IMR-90 (cell line): ENCODE data around the gene CLMP. TPM values are rescaled to one million over a fixed set of nuclear protein-coding genes. Genes with fewer than 3 reads are reported as not detected.

Experiments used
- ATAC-seq: fragments of 200-7000 bp; cut with Tn5 transposase; 2 replicates; pipeline ENCODE4 v1.9.1; 2020; ENCODE audit warnings: low read depth, mild to moderate bottlenecking, moderate library complexity
- BruUV-seq: library from RNA; stranded (reverse); fragments of 400-500 nt; replicated peaks from 2 replicates; lab custom pipeline; 2021; lab: Mats Ljungman, UMichigan
- CTCF ChIA-PET: fragments of 300-600 bp; formaldehyde crosslinking; extraction: SDS; loops from one replicate; lab custom pipeline; 2021; ENCODE audit warnings: antibody characterized with exemption; lab: Yijun Ruan, JAX
- POLR2A ChIA-PET: fragments of 300-600 bp; sonication (Branson Sonifier 250); formaldehyde crosslinking; loops from one replicate; lab custom pipeline; 2022; ENCODE audit warnings: antibody characterized with exemption; ENCODE audit not compliant: unreplicated experiment; lab: Charles Lee
- DNase-seq: peaks from one replicate; pipeline ENCODE4 v3.0.0; 2013
- H2AFZ ChIP-seq: replicated peaks from 2 replicates; pipeline ENCODE3; 2013; ENCODE audit warnings: low read length, mild to moderate bottlenecking; ENCODE audit not compliant: poor library complexity
- H2AK5ac ChIP-seq: 2 replicates; pipeline ENCODE4 v1.6.1; 2013; ENCODE audit warnings: low read depth, low read length, inconsistent platforms
- H2AK9ac ChIP-seq: replicated peaks from 2 replicates; pipeline ENCODE3; 2013; ENCODE audit warnings: mild to moderate bottlenecking, low read depth, low read length, moderate library complexity; ENCODE audit not compliant: poor library complexity
- H2BK120ac ChIP-seq: 2 replicates; pipeline ENCODE4 v1.6.1; 2013; ENCODE audit warnings: low read depth, low read length, inconsistent platforms
- H2BK15ac ChIP-seq: 3 replicates; pipeline ENCODE4 v1.6.1; 2013; ENCODE audit warnings: low read depth, low read length, inconsistent platforms
- H2BK20ac ChIP-seq: 2 replicates; pipeline ENCODE4 v1.6.1; 2013; ENCODE audit warnings: low read depth, mild to moderate bottlenecking, inconsistent platforms, low read length, moderate library complexity
- H2BK5ac ChIP-seq: 2 replicates; pipeline ENCODE4 v1.6.1; 2013; ENCODE audit warnings: mild to moderate bottlenecking, low read depth, low read length, inconsistent platforms; ENCODE audit not compliant: poor library complexity, severe bottlenecking
- H3K14ac ChIP-seq: replicated peaks from 2 replicates; pipeline ENCODE4 v1.6.1; 2013; ENCODE audit warnings: low read depth, low read length, inconsistent platforms
- H3K18ac ChIP-seq: 2 replicates; pipeline ENCODE4 v1.6.1; 2013; ENCODE audit warnings: low read depth, low read length, control low read depth
- H3K23ac ChIP-seq: 2 replicates; pipeline ENCODE4 v1.6.1; 2013; ENCODE audit warnings: low read depth, low read length, inconsistent platforms
- H3K27ac ChIP-seq: 2 replicates; pipeline ENCODE4 v1.5.1; 2013; ENCODE audit warnings: mild to moderate bottlenecking, control low read depth, low read length; ENCODE audit not compliant: insufficient read depth
- H3K27me3 ChIP-seq: 2 replicates; pipeline ENCODE4 v1.6.1; 2013; ENCODE audit warnings: low read length; ENCODE audit not compliant: control insufficient read depth, insufficient read depth
- H3K36me3 ChIP-seq: 2 replicates; pipeline ENCODE4 v1.6.1; 2013; ENCODE audit warnings: low read length, mixed read lengths; ENCODE audit not compliant: control insufficient read depth, insufficient read depth
- H3K4ac ChIP-seq: 2 replicates; pipeline ENCODE4 v1.6.1; 2013; ENCODE audit warnings: low read depth, low read length, inconsistent platforms
- H3K4me1 ChIP-seq: 2 replicates; pipeline ENCODE4 v1.6.1; 2013; ENCODE audit warnings: low read length, mixed read lengths; ENCODE audit not compliant: control insufficient read depth, insufficient read depth
- H3K4me2 ChIP-seq: 2 replicates; pipeline ENCODE4 v1.6.1; 2013; ENCODE audit warnings: low read depth, mild to moderate bottlenecking, control low read depth, low read length, moderate library complexity
- H3K4me3 ChIP-seq: 2 replicates; pipeline ENCODE4 v1.5.1; 2013; ENCODE audit warnings: low read depth, mild to moderate bottlenecking, control low read depth, low read length, moderate library complexity; ENCODE audit not compliant: insufficient read depth
- H3K56ac ChIP-seq: 2 replicates; pipeline ENCODE4 v1.6.1; 2013; ENCODE audit warnings: low read length, inconsistent platforms; ENCODE audit not compliant: insufficient read depth; ENCODE audit errors: extremely low read depth
- H3K79me1 ChIP-seq, 2 experiments: 2 replicates each; pipeline ENCODE4 v1.6.1; 2013; ENCODE audit warnings: low read length in 2 of 2, inconsistent platforms in 1 of 2, low read depth in 1 of 2
- H3K9ac ChIP-seq: 2 replicates; pipeline ENCODE4 v1.6.1; 2013; ENCODE audit warnings: low read depth, low read length, control low read depth
- H3K9me1 ChIP-seq: 2 replicates; pipeline ENCODE4 v1.6.1; 2013; ENCODE audit warnings: low read length, inconsistent platforms; ENCODE audit not compliant: insufficient read depth
- H3K9me3 ChIP-seq: 2 replicates; pipeline ENCODE4 v1.6.1; 2013; ENCODE audit warnings: low read length; ENCODE audit not compliant: control insufficient read depth, insufficient read depth
- H4K20me1 ChIP-seq: 2 replicates; pipeline ENCODE4 v1.6.1; 2013; ENCODE audit warnings: low read length, inconsistent platforms; ENCODE audit not compliant: insufficient read depth
- H4K5ac ChIP-seq: 2 replicates; pipeline ENCODE4 v1.6.1; 2013; ENCODE audit warnings: mild to moderate bottlenecking, low read depth, low read length, control low read depth
- H4K8ac ChIP-seq, 2 experiments: 2 replicates each; pipeline ENCODE4 v1.6.1; 2013; ENCODE audit warnings: low read depth in 2 of 2, low read length in 2 of 2, control low read depth in 1 of 2, inconsistent platforms in 1 of 2
- H4K91ac ChIP-seq: 2 replicates; pipeline ENCODE4 v1.6.1; 2013; ENCODE audit warnings: low read depth, low read length, inconsistent platforms; ENCODE audit not compliant: insufficient read depth
- CEBPB ChIP-seq: IDR thresholded peaks from 2 replicates; pipeline ENCODE4 v1.6.1; 2012; ENCODE audit warnings: low read depth, low read length, improper control_type of control experiment
- ELK1 ChIP-seq: fragments of 150-350 bp; IDR thresholded peaks from 2 replicates; pipeline ENCODE4 v1.6.1; 2016; ENCODE audit warnings: low read depth, mild to moderate bottlenecking, low read length, moderate library complexity, borderline replicate concordance
- RFX5 ChIP-seq: IDR thresholded peaks from 2 replicates; pipeline ENCODE4 v1.8.0; 2012; ENCODE audit warnings: low read depth, mild to moderate bottlenecking, low read length, moderate library complexity
- WGBS, 2 experiments: methylation state at CpG; one replicate each; pipeline versions ENCODE4 v1.1.5 to v1.1.7; 2013; ENCODE audit warnings: missing lambda C conversion rate in 2 of 2; ENCODE audit not compliant: insufficient read length in 1 of 2; ENCODE audit errors: extremely low coverage in 2 of 2; 5-methylcytosine and 5-hydroxymethylcytosine counted together
- dilution Hi-C: fragments of 300-500 bp; cut with HindIII; formaldehyde crosslinking; loops from one replicate; pipeline ENCODE4 v1.14.3; 2018; ENCODE audit warnings: low sequenced_read_pairs; ENCODE audit not compliant: unreplicated experiment
- in situ Hi-C: fragments of 300-500 bp; cut with MboI; formaldehyde crosslinking; loops from 3 replicates; pipeline ENCODE4 v1.14.3; 2019; ENCODE audit warnings: low sequenced_read_pairs, inconsistent platforms, mixed read lengths
- intact Hi-C: fragments of 100-400 bp; cut with micrococcal nuclease; formaldehyde crosslinking; loops from 2 replicates; pipeline ENCODE4 v1.10.0; 2022
- polyA plus RNA-seq, 3 experiments: library from polyadenylated mRNA; depleted of rRNA; stranded (reverse); fragments of >200 nt; gene quantifications; 2 replicates each; pipeline ENCODE4 v1.2.3, GENCODE V29; 2012; ENCODE audit warnings: low replicate concordance in 1 of 3
- total RNA-seq: library from RNA; depleted of rRNA; stranded (reverse); fragments of >200 nt; gene quantifications from 2 replicates; pipeline ENCODE4 v1.2.3, GENCODE V29; 2012
- TF ChIP-seq, protein P1 (sequence below): fragments of 150-350 bp; IDR thresholded peaks from 2 replicates; pipeline ENCODE4 v1.6.1; 2017; ENCODE audit warnings: mild to moderate bottlenecking, antibody characterized with exemption, low read length, low read depth

The CLMP gene
- total and polyA plus RNA-seq, 2 of the 4 experiments (the other 2 are of a cell fraction), result 54.7 to 95.7 TPM

GRCh38 chr11:123221096-123221561, 26.1 kb upstream of the CLMP start:
- Histone ChIP-seq H3K56ac (no peak overlapping the region), H3K4ac (peak overlapping the region; percentile 48; the same call in 1 of the 2 replicates), H3K4me3 (no peak overlapping the region), H2AK5ac (peak overlapping the region; percentile 18), H2AK9ac (no peak overlapping the region), H4K91ac (peak overlapping the region; percentile 41; the same call in 1 of the 2 replicates), H3K36me3 (no peaks in the 10 kb centered on the region), H4K8ac (peak overlapping the region; percentile 39 to 57; a peak in 3 of 4 replicates), H3K9ac (no peak overlapping the region), H3K23ac (no peak overlapping the region; the same call in 1 of the 2 replicates), H2BK15ac (peak overlapping the region; percentile 62; the same call in 2 of the 3 replicates), H4K5ac (peak overlapping the region; percentile 40), H3K79me1 (peaks cover 0 to 4% of the 10 kb centered on the region in 2 experiments; a peak in 1 of 4 replicates), H2BK20ac (peak overlapping the region; percentile 38), H4K20me1 (no peaks in the 10 kb centered on the region), H3K4me2 (no peak overlapping the region; the same call in 1 of the 2 replicates), H3K9me1 (peaks cover 10% of the 10 kb centered on the region; the same call in 1 of the 2 replicates), H3K9me3 (peaks cover 8% of the 10 kb centered on the region), H3K27me3 (no peaks in the 10 kb centered on the region), H3K14ac (peak overlapping the region; percentile 58; the same call in 1 of the 2 replicates), H3K18ac (peak overlapping the region; percentile 66), H3K27ac (peak overlapping the region; percentile 83; the same call in 1 of the 2 replicates), H2AFZ (peak overlapping the region; percentile 1), H2BK120ac (peak overlapping the region; percentile 68), H3K4me1 (peaks cover 18% of the 10 kb centered on the region), H2BK5ac (peak overlapping the region; percentile 18)
- ChIA-PET CTCF (no interaction called here), POLR2A (no interaction called here)
- intact Hi-C loops, result no loop called here
- 37% methylated on average over 5 of the region's 6 CpGs; no CpG with 5 or more reads in 1 of the 2 experiments for WGBS, 2 experiments
- in situ Hi-C loops, result no loop called here
- BruUV-seq, result no TSS peak
- no peak for ATAC-seq
- dilution Hi-C loops, result no loop called here
- TF ChIP-seq, protein P1, sequence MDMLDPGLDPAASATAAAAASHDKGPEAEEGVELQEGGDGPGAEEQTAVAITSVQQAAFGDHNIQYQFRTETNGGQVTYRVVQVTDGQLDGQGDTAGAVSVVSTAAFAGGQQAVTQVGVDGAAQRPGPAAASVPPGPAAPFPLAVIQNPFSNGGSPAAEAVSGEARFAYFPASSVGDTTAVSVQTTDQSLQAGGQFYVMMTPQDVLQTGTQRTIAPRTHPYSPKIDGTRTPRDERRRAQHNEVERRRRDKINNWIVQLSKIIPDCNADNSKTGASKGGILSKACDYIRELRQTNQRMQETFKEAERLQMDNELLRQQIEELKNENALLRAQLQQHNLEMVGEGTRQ, result no peak
- TF ChIP-seq RFX5, result no peak
- TF ChIP-seq ELK1, result no peak
- peak; percentile 70 for TF ChIP-seq CEBPB
- DNase-seq, result no peak
